Measurements from ENCODE around the gene MALAT1. TPM values are rescaled to one million over a fixed set of nuclear protein-coding genes. Genes with fewer than 3 reads are reported as not detected.
A peak's percentile ranks its signal among the peaks of the same experiment; 100 is the strongest.
"Not testable (repeated sequence)": the region's sequence is repeated elsewhere in the genome, so short reads cannot be mapped to it uniquely, and the experiment has no call there.

Gene MALAT1
- total and polyA plus RNA-seq, 5 experiments from 2014 or later = 1,355 to 30,085 (median 3,419) TPM

DNA sequence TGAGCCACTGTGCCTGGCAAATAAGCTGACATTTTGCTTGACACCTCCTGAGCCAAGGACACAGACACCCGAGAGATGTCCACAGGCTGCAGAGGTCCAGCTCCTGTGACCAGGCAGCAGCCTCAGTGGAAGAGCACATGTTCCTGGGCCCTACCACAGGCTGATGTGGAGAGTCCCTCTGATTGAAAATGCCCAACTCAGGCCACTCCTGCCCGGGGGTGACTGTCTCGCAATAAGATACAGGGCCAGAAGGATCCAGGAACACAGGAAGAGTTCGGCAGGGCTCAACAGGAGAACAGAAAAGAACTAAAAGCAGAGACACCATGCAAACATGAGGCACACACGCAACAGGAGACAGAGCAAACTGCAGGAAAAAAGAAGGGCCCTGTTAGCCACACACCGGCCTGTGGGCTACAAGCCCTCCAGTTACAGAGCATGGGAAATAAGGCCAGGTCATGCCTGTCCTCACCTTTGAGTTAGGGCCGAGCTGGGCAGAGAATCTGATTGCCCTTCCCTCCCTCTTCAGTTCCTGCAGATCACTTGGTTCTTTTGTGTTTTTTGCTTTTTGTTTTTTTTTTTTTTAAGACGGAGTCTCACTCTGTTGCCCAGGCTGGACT lies 28.3 kb upstream of the MALAT1 start:
- Mint-ChIP-seq H3K4me1 (peaks cover 3 to 38% (median 24%) of the 10 kb centered on the region in 4 donors), H3K4me3 (peak overlapping the region in 6 of 10 donors; percentile 5 to 51 (median 28)), H3K36me3 (no peaks in the 10 kb centered on the region), H3K27ac (peak overlapping the region; percentile 85 to 99 (median 98)), H3K9me3 (no peaks in the 10 kb centered on the region), H3K27me3 (no peaks in the 10 kb centered on the region)
- ATAC-seq (no peak), DNase-seq (no peak)
- POLR2A ChIA-PET = interaction anchor here (1.0 to 24.4 kb wide), 6 partner anchors 15 to 137 kb away, joined by 6 to 959 read pairs (median 29); partner anchors contain the start of genes DPF2, MALAT1 and NEAT1

DNA sequence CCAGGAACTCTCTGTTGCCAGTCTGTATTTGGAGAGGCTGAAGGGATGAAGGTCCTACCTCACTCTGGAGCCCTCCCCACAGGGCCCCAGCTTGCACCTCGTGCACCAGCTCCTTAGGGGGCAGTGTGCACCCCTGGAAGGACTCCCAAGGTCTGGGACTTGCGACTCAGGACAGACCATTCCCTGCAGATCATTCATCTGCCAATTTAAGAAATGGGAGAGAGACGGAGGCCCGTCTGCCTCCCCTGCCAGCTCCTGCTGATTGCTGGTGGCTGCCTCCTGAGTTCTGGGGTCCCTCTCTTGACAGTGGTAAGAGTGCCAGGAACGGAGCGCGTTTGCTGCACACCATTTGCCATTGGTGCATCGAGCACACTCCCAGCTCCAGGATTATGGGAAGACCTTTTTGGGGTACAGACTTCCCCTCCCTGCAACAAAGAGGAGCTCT lies 27.4 kb upstream of the MALAT1 start:
- POLR2A ChIA-PET = interaction anchor here (0.5 to 24.4 kb wide), 19 partner anchors 10 to 144 kb away, joined by 3 to 959 read pairs (median 6); partner anchors contain the start of genes DPF2, MALAT1, NEAT1 and PCNX3
- Mint-ChIP-seq H3K36me3 (no peaks in the 10 kb centered on the region), H3K4me1 (peaks cover 5 to 43% (median 28%) of the 10 kb centered on the region in 4 donors), H3K9me3 (no peaks in the 10 kb centered on the region), H3K27ac (peak overlapping the region; percentile 93 to 99 (median 99)), H3K27me3 (no peaks in the 10 kb centered on the region), H3K4me3 (peak overlapping the region in 9 of 10 donors; percentile 59 to 90 (median 86))
- ATAC-seq = peak in 1 of 2 donors; percentile 9
- peak in 4 of 10 donors; percentile 11 to 30 (median 22) for DNase-seq

DNA sequence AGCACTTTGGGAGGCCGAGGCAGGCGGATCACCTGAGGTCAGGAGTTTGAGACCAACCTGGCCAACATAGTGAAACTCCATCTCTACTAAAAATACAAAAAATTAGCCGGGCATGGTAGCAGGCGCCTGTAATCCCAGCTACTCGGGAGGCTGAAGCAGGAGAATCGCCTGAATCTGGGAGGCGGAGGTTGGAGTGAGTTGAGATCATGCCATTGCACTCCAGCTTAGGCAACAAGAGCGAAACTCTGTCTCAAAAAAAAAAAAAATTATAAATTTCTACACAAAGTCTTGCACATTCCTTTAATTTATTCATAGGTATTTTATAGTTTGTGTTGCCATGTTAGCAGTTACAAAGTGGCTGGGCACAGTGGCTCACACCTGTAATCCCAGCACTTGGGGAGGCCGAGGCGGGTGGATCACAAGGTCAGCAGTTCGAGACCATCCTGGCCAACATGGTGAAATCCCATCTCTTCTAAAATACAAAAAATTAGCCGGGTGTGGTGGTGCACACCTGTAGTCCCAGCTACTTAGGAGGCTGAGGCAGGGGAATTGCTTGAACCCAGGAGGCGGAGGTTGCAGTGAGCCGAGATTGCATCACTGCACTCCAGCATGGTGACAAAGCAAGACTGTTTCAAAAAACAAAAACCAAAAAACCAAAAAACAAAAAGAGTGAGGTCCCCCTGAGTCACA lies 26.1 kb upstream of the MALAT1 start:
- DNase-seq, H3K36me3 Mint-ChIP-seq, H3K9me3 Mint-ChIP-seq, ATAC-seq, H3K27me3 Mint-ChIP-seq: not testable (repeated sequence)
- POLR2A ChIA-PET = interaction anchor here (0.7 to 24.4 kb wide), 13 partner anchors 8 to 116 kb away, joined by 3 to 959 read pairs (median 7); partner anchors contain the start of genes MALAT1 and NEAT1
- peaks cover 9 to 47% (median 35%) of the 10 kb centered on the region in 4 donors for H3K4me1 Mint-ChIP-seq
- peak overlapping the region in 9 of 10 donors; percentile 59 to 91 (median 86) for H3K4me3 Mint-ChIP-seq
- peak overlapping the region; percentile 93 to 99 (median 99) for H3K27ac Mint-ChIP-seq

DNA sequence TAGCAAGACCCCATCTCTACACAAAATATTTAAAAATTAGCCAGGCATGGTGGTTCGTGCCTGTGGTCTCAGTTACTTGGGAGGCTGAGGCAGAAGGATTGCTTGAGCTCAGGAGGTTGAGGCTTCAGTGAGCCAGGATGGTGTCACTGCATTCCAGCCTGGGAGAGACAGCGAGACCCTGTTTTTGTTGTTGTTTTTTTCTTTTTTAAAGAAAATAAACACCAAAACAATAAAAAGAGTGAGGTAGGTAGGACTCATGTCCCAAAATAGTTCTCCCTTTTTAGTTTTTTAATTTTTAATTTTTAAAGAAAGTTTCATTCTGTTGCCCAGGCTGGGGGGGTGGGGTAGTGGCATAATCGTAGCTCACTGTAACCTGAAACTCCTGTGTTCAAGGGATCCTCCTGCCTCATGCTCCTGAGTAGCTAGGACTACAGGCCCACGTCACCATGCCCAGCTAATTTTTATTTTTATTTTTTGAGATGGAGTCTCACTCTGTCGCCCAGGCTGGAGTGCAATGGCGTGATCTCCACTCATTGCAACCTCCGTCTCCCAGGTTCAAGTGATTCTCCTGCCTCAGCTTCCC lies 25.5 kb upstream of the MALAT1 start:
- peaks cover 10 to 46% (median 38%) of the 10 kb centered on the region in 4 donors for H3K4me1 Mint-ChIP-seq
- no peak overlapping the region for H3K4me3 Mint-ChIP-seq
- peak overlapping the region in 7 of 10 donors; percentile 27 to 99 (median 99) for H3K27ac Mint-ChIP-seq
- no peaks in the 10 kb centered on the region for H3K9me3 Mint-ChIP-seq
- no peak for ATAC-seq
- H3K36me3 Mint-ChIP-seq = no peaks in the 10 kb centered on the region
- H3K27me3 Mint-ChIP-seq = no peaks in the 10 kb centered on the region
- POLR2A ChIA-PET = interaction anchor here (1.0 to 24.4 kb wide), 5 partner anchors 14 to 115 kb away, joined by 3 to 959 read pairs (median 50); partner anchors contain the start of genes MALAT1 and NEAT1
- DNase-seq = no peak

DNA sequence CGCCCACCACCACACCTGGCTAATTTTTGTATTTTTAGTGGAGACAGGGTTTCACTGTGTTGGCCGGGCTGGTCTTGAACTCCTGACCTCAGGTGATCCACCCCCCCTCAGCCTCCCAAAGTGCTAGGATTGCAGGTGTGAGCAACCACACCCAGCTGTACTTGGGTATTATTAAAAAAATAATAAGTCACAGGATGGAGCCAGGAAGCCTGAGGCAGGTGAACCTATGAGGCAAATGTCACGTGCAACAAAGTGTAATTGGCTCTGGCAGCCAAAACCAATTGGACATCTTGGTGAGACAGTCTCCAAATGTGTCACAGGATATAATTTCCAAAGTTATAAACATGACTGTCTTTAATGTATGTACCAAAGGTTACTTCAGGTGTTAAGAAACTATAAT lies 24.0 kb upstream of the MALAT1 start:
- POLR2A ChIA-PET = interaction anchor here (6.3 to 24.4 kb wide), 2 partner anchors 29 to 54 kb away, joined by 162 to 959 read pairs; partner anchors contain the start of genes MALAT1 and NEAT1
- H3K4me3 Mint-ChIP-seq = peak overlapping the region in 3 of 10 donors; percentile 0 to 32 (median 10)
- H3K36me3 Mint-ChIP-seq = no peaks in the 10 kb centered on the region
- peaks cover 10 to 43% (median 36%) of the 10 kb centered on the region in 4 donors for H3K4me1 Mint-ChIP-seq
- peak overlapping the region in 7 of 10 donors; percentile 43 to 98 (median 67) for H3K27ac Mint-ChIP-seq
- ATAC-seq = no peak
- H3K9me3 Mint-ChIP-seq = no peaks in the 10 kb centered on the region
- no peak for DNase-seq
- no peaks in the 10 kb centered on the region for H3K27me3 Mint-ChIP-seq

DNA sequence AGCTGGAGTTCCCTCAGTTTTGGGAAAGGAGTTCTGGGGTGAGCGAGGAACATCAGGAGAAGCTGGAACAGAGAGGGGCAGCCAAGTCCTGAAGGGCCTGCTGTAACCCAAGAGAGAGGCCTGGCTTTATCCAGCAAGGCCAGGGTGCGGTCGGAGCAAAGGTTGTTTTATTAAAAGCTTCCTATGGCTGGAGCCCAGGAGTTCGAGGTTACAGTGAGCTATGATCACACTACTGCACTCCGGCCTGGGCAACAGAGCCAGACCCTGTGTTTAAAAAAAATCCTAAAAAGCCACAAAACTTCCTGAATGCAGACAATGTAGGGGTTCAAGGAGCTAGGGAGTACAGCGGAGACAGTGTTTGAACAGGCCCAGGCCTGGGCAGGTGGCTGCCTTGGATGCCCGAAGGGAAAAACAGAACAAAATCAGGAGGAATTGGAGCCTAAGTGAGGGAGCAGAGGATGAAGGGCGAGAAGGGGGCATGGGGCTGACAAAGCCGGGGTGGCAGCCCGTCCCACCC lies 22.2 kb upstream of the MALAT1 start:
- DNase-seq (peak in 1 of 10 donors; percentile 17), ATAC-seq (no peak)
- H3K27me3 Mint-ChIP-seq = no peaks in the 10 kb centered on the region
- peak overlapping the region; percentile 96 to 98 (median 97) for H3K27ac Mint-ChIP-seq
- POLR2A ChIA-PET = interaction anchor here (0.7 to 24.4 kb wide), 12 partner anchors 13 to 295 kb away, joined by 3 to 959 read pairs (median 6); partner anchors contain the start of genes CAPN1, MALAT1, NEAT1 and SCYL1
- H3K4me3 Mint-ChIP-seq = peak overlapping the region; percentile 88 to 100 (median 98)
- peaks cover 10 to 29% (median 26%) of the 10 kb centered on the region in 4 donors for H3K4me1 Mint-ChIP-seq
- H3K36me3 Mint-ChIP-seq = no peaks in the 10 kb centered on the region
- H3K9me3 Mint-ChIP-seq = no peaks in the 10 kb centered on the region

DNA sequence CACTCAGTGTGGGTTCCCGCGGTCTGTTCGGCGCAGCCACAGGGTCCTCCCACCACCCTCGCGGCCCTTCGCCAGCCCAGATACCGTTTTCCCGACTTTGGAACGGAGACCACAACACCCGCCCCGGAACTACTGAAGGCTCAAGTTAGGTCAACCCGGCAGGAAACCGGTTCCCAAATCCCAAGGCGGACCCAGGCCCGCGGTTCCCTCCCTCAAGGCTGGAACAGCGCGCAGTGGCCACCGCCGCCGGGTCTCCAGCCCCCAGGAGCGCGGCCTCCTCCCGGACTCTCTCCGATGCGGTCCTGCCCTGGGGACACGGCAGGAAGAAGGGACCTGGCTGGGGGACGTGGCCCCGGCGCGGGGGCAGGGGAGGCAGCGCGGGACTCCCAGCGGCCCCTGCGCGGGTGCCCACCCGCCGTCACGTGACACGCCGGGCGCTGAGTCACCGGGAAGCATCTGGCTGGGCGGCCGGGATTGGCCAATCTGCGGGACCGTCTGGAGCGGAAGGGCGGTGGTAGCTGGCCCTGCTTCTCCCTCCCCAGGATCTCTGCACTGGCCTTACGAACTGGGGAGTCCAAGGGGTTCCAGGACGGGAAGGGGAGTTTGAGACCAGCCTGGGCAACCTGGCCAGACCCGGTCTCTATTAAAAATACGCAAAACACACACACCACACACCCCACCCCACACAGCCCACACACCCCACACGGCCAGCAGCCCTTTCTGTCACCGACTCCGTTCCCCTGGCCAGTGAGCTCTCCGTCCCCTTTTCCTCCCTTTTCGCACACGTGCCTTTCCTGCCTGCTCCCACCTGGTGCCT lies 21.5 kb upstream of the MALAT1 start:
- ATAC-seq = peak; percentile 85 to 90
- Mint-ChIP-seq H3K27me3 (peaks cover 0 to under 1% (median 0%) of the 10 kb centered on the region in 5 donors), H3K4me1 (peaks cover 10 to 24% (median 19%) of the 10 kb centered on the region in 4 donors), H3K4me3 (peak overlapping the region; percentile 88 to 100 (median 100)), H3K27ac (peak overlapping the region; percentile 96 to 100 (median 99)), H3K36me3 (no peaks in the 10 kb centered on the region), H3K9me3 (no peaks in the 10 kb centered on the region)
- POLR2A ChIA-PET = interaction anchor here (0.6 to 24.4 kb wide), 20 partner anchors 8 to 929 kb away, joined by 3 to 959 read pairs (median 4); partner anchors contain the start of genes CAPN1, FRMD8, MALAT1 and NEAT1
- DNase-seq = peak; percentile 68 to 91 (median 80)

DNA sequence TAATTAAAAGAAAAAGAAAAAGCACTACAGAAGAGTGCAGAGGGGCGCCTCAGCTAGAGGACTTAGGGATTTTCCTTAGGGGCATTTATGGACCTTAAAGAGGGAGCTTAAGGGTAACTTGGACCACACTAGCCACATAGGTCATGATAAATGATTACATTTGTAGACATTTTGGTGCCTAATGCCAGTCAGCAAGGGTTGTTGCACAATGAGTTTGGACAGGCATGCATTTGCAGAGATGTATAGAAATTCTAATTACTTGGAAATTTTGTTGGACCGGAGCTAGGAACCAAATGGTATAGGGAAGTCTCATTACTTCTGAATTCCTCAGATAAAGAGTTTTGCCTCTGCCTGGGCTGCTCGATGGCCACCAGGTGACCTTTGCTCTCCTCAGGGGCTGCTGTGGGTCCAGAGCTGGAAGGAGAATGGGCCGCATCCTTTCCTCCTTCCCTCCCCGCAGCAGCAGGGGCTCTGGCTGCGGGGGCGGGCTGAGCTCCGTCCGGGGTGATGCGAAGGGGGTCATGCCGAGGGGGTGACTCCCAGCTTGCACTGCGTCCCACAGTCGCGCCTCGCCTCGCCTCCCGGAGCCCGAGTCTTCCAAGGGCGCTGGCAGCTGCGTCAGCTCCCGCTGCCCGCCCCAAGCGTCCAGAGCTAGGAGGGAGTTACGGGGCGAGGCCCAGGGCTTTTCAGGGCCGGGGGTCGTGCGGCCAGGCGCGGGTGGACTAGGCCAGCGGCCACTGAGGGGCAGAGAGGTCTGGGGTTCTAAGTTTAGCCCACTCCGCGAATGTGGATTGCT lies 20.3 kb upstream of the MALAT1 start:
- POLR2A ChIA-PET = interaction anchor here (0.8 to 24.4 kb wide), 13 partner anchors 10 to 700 kb away, joined by 3 to 959 read pairs (median 5); partner anchors contain the start of genes FRMD8, MALAT1, NEAT1 and PCNX3
- Mint-ChIP-seq H3K9me3 (no peaks in the 10 kb centered on the region), H3K27ac (peak overlapping the region in 9 of 10 donors; percentile 57 to 98 (median 71)), H3K36me3 (no peaks in the 10 kb centered on the region), H3K27me3 (peaks cover 0 to 2% (median 0%) of the 10 kb centered on the region in 5 donors), H3K4me1 (peaks cover 11 to 19% (median 16%) of the 10 kb centered on the region in 4 donors), H3K4me3 (peak overlapping the region in 7 of 10 donors; percentile 12 to 88 (median 26))
- DNase-seq (no peak), ATAC-seq (no peak)

DNA sequence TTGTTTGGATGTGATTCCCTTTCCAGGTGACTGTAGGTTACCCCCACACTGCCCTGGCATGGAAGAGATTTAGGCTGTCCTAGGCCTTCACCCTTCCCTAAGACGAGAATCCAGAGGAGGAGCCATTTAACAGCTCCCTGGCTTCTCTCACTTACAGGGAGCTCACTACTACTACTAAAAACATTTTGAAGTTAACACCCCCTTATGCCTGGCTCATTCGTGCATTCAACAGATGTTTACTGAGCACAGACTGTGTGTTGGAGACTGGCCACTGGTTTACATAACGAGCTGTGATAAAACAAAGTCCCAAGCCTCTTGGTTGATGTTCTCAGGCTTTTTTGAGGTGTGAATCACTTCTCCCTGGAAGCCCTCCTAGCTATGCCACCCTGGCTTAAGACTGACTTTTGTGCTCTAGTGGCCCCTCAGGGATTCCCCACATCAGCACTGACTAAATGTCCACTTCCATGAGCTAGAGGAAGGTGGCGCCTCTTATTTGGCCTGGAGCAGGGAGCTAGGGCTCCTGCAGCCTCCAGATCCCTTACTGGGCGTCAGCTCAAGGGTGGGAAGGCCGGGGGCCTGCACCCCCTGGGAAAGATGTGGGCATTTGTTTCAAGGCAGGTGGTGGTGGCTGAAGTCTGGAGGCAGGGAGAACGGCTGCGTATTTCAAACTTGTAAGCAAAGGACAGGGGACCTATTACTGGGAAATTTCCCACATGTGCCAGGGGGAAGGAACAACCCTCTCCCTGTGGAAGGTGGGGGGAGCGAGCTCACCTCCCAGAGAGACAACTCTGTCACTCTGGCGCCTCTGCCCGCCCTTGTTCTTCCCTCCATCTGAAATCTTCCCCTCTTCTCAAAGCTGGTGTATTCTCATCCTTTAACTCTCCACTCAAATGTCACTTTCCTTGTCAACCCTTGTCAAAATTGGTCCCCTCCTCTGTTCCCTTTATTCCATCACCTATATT lies 19.4 kb upstream of the MALAT1 start:
- DNase-seq (no peak), ATAC-seq (no peak)
- H3K27ac Mint-ChIP-seq = peak overlapping the region in 6 of 10 donors; percentile 34 to 96 (median 68)
- peaks cover 11 to 19% (median 16%) of the 10 kb centered on the region in 4 donors for H3K4me1 Mint-ChIP-seq
- no peaks in the 10 kb centered on the region for H3K36me3 Mint-ChIP-seq
- H3K4me3 Mint-ChIP-seq = peak overlapping the region in 1 of 10 donors; percentile 44
- no peaks in the 10 kb centered on the region for H3K9me3 Mint-ChIP-seq
- peaks cover 0 to 2% (median 0%) of the 10 kb centered on the region in 5 donors for H3K27me3 Mint-ChIP-seq
- POLR2A ChIA-PET = interaction anchor here (4.9 to 24.4 kb wide), 3 partner anchors 11 to 58 kb away, joined by 91 to 959 read pairs (median 162); partner anchors contain the start of genes MALAT1 and NEAT1
